ENCODE measurements around the gene ANKRD10.

DNA sequence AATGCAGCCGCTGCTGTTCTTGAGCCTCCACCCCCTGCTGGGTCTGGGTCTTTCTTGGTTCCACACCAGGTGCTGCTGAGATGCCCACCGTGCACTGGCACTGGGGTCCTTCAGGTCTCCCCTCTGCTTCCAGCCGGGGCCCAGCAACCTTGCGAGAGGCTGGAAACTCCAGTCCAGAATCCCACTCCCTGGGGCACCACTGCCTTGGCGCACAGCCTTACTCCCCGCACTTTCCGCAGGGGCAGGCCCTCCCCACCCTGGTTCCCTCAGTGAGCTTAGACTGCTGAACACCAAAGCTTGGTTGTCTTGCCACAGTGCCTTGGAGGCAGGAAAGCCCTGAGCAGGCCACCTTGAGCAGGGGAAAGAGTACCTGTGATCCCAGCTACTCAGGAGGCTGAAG, 60.0 kb downstream of the ANKRD10 start:
- TF ChIP-seq, protein P1, sequence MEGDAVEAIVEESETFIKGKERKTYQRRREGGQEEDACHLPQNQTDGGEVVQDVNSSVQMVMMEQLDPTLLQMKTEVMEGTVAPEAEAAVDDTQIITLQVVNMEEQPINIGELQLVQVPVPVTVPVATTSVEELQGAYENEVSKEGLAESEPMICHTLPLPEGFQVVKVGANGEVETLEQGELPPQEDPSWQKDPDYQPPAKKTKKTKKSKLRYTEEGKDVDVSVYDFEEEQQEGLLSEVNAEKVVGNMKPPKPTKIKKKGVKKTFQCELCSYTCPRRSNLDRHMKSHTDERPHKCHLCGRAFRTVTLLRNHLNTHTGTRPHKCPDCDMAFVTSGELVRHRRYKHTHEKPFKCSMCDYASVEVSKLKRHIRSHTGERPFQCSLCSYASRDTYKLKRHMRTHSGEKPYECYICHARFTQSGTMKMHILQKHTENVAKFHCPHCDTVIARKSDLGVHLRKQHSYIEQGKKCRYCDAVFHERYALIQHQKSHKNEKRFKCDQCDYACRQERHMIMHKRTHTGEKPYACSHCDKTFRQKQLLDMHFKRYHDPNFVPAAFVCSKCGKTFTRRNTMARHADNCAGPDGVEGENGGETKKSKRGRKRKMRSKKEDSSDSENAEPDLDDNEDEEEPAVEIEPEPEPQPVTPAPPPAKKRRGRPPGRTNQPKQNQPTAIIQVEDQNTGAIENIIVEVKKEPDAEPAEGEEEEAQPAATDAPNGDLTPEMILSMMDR (IDR thresholded peaks at IDR 0.05) = no peak
- TF ChIP-seq POLR2A (IDR thresholded peaks at IDR 0.05) = no peak
